BLaER1 (cell line): ENCODE results near the gene NXPH4.

ENCODE experiments used
- H3K27ac ChIP-seq: shearing (Covaris generic); formaldehyde crosslinking; 2 replicates; pipeline ENCODE4 v1.8.1; 2022
- H3K27me3 ChIP-seq: shearing (Covaris generic); formaldehyde crosslinking; 2 replicates; pipeline ENCODE4 v1.8.1; 2022
- H3K36me3 ChIP-seq: shearing (Covaris generic); formaldehyde crosslinking; 2 replicates; pipeline ENCODE4 v1.8.1; 2022
- H3K4me1 ChIP-seq: shearing (Covaris generic); formaldehyde crosslinking; 2 replicates; pipeline ENCODE4 v1.8.1; 2022
- H3K4me2 ChIP-seq: shearing (Covaris generic); formaldehyde crosslinking; 2 replicates; pipeline ENCODE4 v1.8.1; 2022
- H3K4me3 ChIP-seq: shearing (Covaris generic); formaldehyde crosslinking; 2 replicates; pipeline ENCODE4 v1.8.1; 2022
- H3K9ac ChIP-seq: shearing (Covaris generic); formaldehyde crosslinking; 2 replicates; pipeline ENCODE4 v1.8.1; 2022
- H3K9me3 ChIP-seq: shearing (Covaris generic); formaldehyde crosslinking; 2 replicates; pipeline ENCODE4 v1.8.1; 2022
- H4K20me1 ChIP-seq: shearing (Covaris generic); formaldehyde crosslinking; 2 replicates; pipeline ENCODE4 v1.8.1; 2022
- Cebpa-rat ChIP-seq: shearing (Covaris generic); IDR thresholded peaks from 2 replicates; pipeline ENCODE4 v1.8.1; 2022

NXPH4 gene

GRCh38 chr12:57216014-57216911, at the start of gene NXPH4:
TSS of gene NXPH4 (plus strand) at chr12:57216794. CDS start at chr12:57216970, 176 bp downstream.
- Histone ChIP-seq H3K36me3 (no peaks in the 10 kb centered on the region), H3K4me3 (peak within 1 kb of the TSS; percentile 66), H4K20me1 (peaks cover 76% of the 10 kb centered on the region), H3K9me3 (no peaks in the 10 kb centered on the region), H3K4me2 (peak within 1 kb of the TSS; percentile 99), H3K27ac (no peak within 1 kb of the TSS), H3K9ac (peak within 1 kb of the TSS; percentile 45; the same call in 1 of the 2 replicates), H3K27me3 (peaks cover 79% of the 10 kb centered on the region), H3K4me1 (peaks cover 64% of the 10 kb centered on the region)
- TF ChIP-seq Cebpa-rat = no peak

DNA sequence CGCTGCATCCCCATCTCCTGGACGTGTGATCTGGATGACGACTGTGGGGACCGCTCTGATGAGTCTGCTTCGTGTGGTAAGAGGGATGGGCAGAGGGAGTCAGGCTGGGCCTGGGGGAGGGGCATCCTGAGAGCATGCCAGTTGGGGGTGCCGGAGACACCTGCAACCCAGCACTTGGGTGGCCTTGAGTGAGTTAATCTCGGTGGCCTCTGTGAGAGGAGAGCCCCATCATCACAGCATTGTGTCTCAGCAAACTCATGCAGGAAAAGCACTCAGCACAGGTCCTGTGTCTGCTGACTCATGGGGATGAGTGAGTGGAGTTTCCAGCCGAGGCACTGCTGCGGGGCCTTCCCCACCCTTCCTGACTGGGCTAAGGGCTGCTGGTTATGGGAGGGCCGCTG, 49.6 kb upstream of the NXPH4 start:
- Histone ChIP-seq H3K27me3 (no peaks in the 10 kb centered on the region), H3K4me1 (peaks cover 33% of the 10 kb centered on the region), H3K4me3 (no peak overlapping the region), H3K9ac (no peak overlapping the region), H3K27ac (no peak overlapping the region), H3K9me3 (no peaks in the 10 kb centered on the region), H3K36me3 (peaks cover 46% of the 10 kb centered on the region; the same call in 1 of the 2 replicates), H3K4me2 (peak overlapping the region; percentile 33), H4K20me1 (no peaks in the 10 kb centered on the region)
- no peak for TF ChIP-seq Cebpa-rat

GRCh38 chr12:57168058-57168457, 48.5 kb upstream of the NXPH4 start:
- TF ChIP-seq Cebpa-rat = no peak
- Histone ChIP-seq H3K27me3 (no peaks in the 10 kb centered on the region), H4K20me1 (no peaks in the 10 kb centered on the region), H3K9me3 (no peaks in the 10 kb centered on the region), H3K27ac (no peak overlapping the region), H3K4me2 (no peak overlapping the region), H3K4me3 (no peak overlapping the region), H3K4me1 (peaks cover 23% of the 10 kb centered on the region), H3K36me3 (peaks cover 37% of the 10 kb centered on the region; the same call in 1 of the 2 replicates), H3K9ac (no peak overlapping the region)

GRCh38 chr12:57169046-57169795, 47.4 kb upstream of the NXPH4 start:
- H3K4me1 ChIP-seq = peaks cover 30% of the 10 kb centered on the region
- no peaks in the 10 kb centered on the region for H3K27me3 ChIP-seq
- peaks cover 42% of the 10 kb centered on the region; the same call in 1 of the 2 replicates for H3K36me3 ChIP-seq
- H4K20me1 ChIP-seq = no peaks in the 10 kb centered on the region
- no peak overlapping the region for H3K4me2 ChIP-seq
- TF ChIP-seq Cebpa-rat = no peak
- H3K27ac ChIP-seq = no peak overlapping the region
- no peak overlapping the region for H3K9ac ChIP-seq
- no peaks in the 10 kb centered on the region for H3K9me3 ChIP-seq
- no peak overlapping the region for H3K4me3 ChIP-seq

DNA sequence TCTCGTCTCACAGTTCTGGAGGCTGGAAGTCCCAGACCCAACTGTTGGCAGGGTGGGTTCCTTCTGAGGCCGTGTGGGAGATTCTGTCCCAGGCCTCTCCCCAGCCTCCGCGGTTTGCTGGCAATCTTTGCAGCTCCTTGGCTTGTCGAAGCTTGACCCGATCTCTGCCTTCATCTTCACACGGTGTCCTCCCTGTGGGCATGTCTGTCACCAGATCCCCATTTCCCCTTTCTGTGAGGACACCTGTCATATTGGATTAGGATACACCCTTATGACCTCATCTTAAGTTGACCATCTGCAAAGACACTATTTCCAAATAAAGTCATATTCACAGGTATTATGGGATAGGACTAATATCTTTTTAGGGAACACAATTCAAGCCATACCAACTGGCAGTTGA, 46.6 kb upstream of the NXPH4 start:
- Histone ChIP-seq H3K4me2 (no peak overlapping the region), H3K4me3 (no peak overlapping the region), H3K27me3 (no peaks in the 10 kb centered on the region), H3K9me3 (no peaks in the 10 kb centered on the region), H3K27ac (no peak overlapping the region), H4K20me1 (no peaks in the 10 kb centered on the region), H3K4me1 (peaks cover 36% of the 10 kb centered on the region), H3K36me3 (peaks cover 43% of the 10 kb centered on the region; the same call in 1 of the 2 replicates), H3K9ac (no peak overlapping the region)
- TF ChIP-seq Cebpa-rat = no peak

- Histone ChIP-seq H4K20me1 (no peaks in the 10 kb centered on the region), H3K27ac (no peak overlapping the region), H3K4me2 (no peak overlapping the region), H3K9ac (no peak overlapping the region), H3K27me3 (no peaks in the 10 kb centered on the region), H3K9me3 (no peaks in the 10 kb centered on the region), H3K36me3 (peaks cover 48% of the 10 kb centered on the region; the same call in 1 of the 2 replicates), H3K4me1 (peaks cover 36% of the 10 kb centered on the region), H3K4me3 (no peak overlapping the region)
- TF ChIP-seq Cebpa-rat = no peak
These were observed 46.2 kb upstream of the NXPH4 start for GRCh38 chr12:57170408-57170807.

DNA sequence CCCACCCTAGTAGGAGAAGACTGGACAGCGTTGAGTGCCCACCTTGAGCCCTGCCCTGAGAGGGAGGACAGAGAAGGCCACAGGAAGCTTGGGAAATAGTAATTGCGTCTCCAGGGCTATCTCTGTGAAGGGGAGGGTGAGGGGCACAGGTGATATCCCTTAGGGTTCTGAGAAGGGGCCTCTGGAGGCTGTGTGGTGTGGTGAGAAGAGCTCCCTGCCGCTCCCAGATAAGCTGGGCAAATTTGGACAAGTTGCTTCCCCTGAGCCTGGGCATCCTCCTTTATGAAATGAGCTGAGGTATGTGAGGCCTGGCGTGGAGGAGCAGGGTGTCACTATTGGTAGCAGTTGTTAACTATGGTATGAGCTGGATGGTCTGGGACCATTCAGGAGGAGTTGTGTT, 45.7 kb upstream of the NXPH4 start:
- Histone ChIP-seq H3K9me3 (no peaks in the 10 kb centered on the region), H3K9ac (no peak overlapping the region), H3K27ac (no peak overlapping the region), H3K4me1 (peaks cover 34% of the 10 kb centered on the region), H3K4me3 (no peak overlapping the region), H4K20me1 (no peaks in the 10 kb centered on the region), H3K36me3 (peaks cover 49% of the 10 kb centered on the region; the same call in 1 of the 2 replicates), H3K4me2 (no peak overlapping the region), H3K27me3 (no peaks in the 10 kb centered on the region)
- TF ChIP-seq Cebpa-rat = no peak

- H3K27me3 ChIP-seq = no peaks in the 10 kb centered on the region
- H3K4me1 ChIP-seq = peaks cover 27% of the 10 kb centered on the region
- H3K36me3 ChIP-seq = peaks cover 50% of the 10 kb centered on the region; the same call in 1 of the 2 replicates
- H3K27ac ChIP-seq = no peak overlapping the region
- H3K9ac ChIP-seq = no peak overlapping the region
- TF ChIP-seq Cebpa-rat = no peak
- H3K4me3 ChIP-seq = no peak overlapping the region
- no peaks in the 10 kb centered on the region for H3K9me3 ChIP-seq
- no peak overlapping the region for H3K4me2 ChIP-seq
- no peaks in the 10 kb centered on the region for H4K20me1 ChIP-seq
These were observed 44.9 kb upstream of the NXPH4 start for GRCh38 chr12:57171668-57172067.

GRCh38 chr12:57173089-57173488, 43.5 kb upstream of the NXPH4 start:
- no peak for TF ChIP-seq Cebpa-rat
- Histone ChIP-seq H3K27me3 (no peaks in the 10 kb centered on the region), H4K20me1 (no peaks in the 10 kb centered on the region), H3K4me3 (no peak overlapping the region), H3K9ac (no peak overlapping the region), H3K4me2 (peak overlapping the region; percentile 52; the same call in 1 of the 2 replicates), H3K36me3 (peaks cover 44% of the 10 kb centered on the region; the same call in 1 of the 2 replicates), H3K9me3 (no peaks in the 10 kb centered on the region), H3K27ac (no peak overlapping the region), H3K4me1 (peaks cover 26% of the 10 kb centered on the region)
